GM21423 (cell line): ENCODE results near the gene OPN1MW2.
"Not testable (repeated sequence)": the region's sequence is repeated elsewhere in the genome, so short reads cannot be mapped to it uniquely, and the experiment has no call there.

Experiments
- ATAC-seq: cut with Tn5 transposase; IDR thresholded peaks from one replicate; pipeline ENCODE4 v1.9.1; 2021; ENCODE audit warnings: mild to moderate bottlenecking, moderate library complexity; ENCODE audit not compliant: unreplicated experiment

Gene OPN1MW2

DNA sequence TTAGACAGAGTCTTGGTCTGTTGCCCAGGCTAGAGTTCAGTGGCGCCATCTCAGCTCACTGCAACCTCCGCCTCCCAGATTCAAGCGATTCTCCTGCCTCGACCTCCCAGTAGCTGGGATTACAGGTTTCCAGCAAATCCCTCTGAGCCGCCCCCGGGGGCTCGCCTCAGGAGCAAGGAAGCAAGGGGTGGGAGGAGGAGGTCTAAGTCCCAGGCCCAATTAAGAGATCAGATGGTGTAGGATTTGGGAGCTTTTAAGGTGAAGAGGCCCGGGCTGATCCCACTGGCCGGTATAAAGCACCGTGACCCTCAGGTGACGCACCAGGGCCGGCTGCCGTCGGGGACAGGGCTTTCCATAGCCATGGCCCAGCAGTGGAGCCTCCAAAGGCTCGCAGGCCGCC, at the start of gene OPN1MW2:
OPN1MW2 (plus strand) TSS at position 301 of the 400 bp plus-strand sequence; CDS start at position 361, 60 bp downstream.
- ATAC-seq = not testable (repeated sequence)

DNA sequence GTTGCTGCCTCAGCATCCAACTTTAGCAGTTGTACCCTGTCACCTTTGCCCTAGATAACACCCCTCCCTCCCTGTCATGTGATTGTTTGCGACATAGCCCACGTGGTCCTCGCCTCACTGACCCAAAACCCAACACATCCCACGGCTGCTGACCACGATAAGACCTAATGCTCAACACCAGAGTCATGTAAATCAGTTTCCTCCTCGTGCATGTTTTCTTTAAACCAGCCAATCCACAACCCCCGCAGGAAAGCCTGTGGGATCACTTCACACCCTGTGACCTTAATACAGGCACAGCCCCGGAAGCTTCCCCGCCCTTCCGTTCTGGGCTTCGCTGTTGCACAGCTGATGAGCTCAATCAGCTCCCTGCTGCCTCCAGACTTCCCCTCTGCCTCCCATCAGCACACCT, 47.0 kb upstream of the OPN1MW2 start:
- ATAC-seq = peak; percentile 77

GRCh38 chrX:154174356-154174755, 45.2 kb upstream of the OPN1MW2 start:
- not testable (repeated sequence) for ATAC-seq

GRCh38 chrX:154182296-154182695, 37.3 kb upstream of the OPN1MW2 start, which contains the start of gene OPN1MW:
Gene OPN1MW, plus strand, starts transcription at chrX:154182596. Its CDS starts 82 bp downstream, at chrX:154182678.
- ATAC-seq = not testable (repeated sequence)

DNA sequence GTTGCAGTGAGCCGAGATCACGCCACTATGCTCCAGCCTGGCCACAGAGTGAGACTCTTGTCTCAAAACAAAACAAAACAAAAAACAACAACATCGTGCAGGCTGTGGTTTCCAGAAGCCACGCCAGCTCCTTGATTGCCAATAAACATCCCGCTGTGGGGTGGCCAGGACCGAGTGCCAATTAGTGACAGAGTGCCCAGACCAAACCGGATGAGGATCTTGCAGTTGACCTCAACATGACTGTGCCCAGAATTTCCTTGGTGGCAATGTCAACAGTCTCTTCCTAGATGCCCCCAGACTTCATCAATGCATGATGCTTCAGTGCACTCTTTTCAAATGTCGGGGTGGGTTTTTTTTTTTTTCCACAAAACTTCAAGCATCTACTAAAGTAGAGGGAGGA, 35.8 kb upstream of the OPN1MW2 start:
- ATAC-seq = not testable (repeated sequence)

DNA sequence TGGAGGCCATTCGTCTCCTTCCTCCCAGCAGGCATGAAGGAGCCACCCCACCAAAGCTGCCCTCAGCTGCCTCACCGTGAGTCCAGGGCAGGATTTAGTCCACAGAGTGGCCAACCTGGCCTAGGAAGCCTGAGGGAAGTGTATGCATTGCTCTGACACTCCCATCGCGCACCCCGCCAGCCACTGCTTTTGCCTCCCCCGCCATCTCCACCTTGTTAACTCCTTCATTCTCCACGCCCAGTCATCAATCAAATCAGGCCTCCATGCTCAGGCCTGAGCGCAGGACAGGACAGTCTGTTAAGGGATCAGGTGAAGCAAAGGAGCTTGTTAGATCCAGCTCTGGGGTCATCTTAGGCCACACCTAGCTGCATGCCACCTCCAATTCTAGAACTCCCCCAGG, 26.7 kb upstream of the OPN1MW2 start:
- not testable (repeated sequence) for ATAC-seq

- ATAC-seq = not testable (repeated sequence)
These were observed 25.2 kb upstream of the OPN1MW2 start for GRCh38 chrX:154194316-154194715.

- ATAC-seq = not testable (repeated sequence)
These were observed 23.1 kb upstream of the OPN1MW2 start for GRCh38 chrX:154196466-154196865.

- ATAC-seq = not testable (repeated sequence)
These were observed 9.7 kb upstream of the OPN1MW2 start for GRCh38 chrX:154209670-154210418.

DNA sequence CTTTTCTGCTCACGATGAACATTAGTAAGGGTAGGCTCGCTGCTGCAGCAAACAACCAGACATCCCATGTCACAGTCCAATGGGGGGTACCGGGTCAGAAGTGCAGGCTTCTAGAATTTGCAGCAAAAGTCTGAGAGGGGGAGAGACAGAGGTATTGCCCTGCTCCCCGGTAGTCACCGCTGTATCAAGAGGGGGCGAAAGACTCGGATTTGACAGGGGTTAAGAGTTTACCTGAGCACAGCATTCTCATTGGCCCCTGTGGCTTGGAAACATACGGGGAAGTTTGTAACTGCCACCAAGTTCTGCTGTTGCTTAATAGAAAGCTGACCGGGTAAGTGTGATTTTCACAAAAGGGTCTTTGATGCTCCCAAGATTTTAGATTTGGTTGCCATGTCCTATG, 8.5 kb upstream of the OPN1MW2 start:
- ATAC-seq = not testable (repeated sequence)

DNA sequence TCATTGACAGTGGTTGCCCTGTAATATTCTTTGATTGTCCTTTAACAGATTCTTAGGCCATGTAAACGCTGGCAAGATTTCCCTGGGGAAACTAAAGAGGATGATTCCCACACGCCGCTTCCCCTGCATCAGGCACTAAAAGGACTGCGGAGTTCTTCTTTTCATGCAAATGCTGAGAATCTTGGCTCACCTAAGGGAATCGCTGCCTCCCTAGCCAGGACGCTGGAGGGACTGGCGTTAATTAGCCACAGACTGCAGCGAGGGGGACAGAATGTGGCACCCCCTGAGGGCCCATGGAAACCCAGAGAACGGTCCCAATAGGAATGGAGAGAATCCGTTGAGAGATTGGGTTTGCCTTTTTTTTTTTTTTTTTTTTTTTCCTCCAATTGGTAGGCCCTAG, 8.1 kb upstream of the OPN1MW2 start:
- ATAC-seq = not testable (repeated sequence)

DNA sequence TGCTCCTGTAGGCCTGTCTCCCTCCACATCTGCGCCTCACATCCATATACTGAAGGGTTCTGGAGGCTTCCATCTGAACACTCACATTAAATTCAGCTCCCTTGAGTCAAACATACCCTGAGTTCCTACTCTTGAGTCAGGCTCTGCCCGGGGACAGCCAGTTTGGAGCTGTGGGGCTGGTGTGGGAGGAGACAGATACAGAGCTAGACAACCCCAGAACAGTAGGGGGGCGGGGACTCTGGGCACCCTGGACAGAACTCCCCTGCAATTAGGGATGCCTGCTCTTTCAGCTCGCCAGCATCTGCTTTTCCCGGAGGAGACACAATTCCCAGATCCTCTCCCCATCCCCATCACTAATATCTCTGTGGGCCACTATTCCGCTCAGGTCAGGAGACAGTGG, 5.7 kb downstream of the OPN1MW2 start:
- ATAC-seq = not testable (repeated sequence)

- not testable (repeated sequence) for ATAC-seq
These were observed 7.2 kb downstream of the OPN1MW2 start for GRCh38 chrX:154226706-154227105.

- not testable (repeated sequence) for ATAC-seq
These were observed 11.9 kb downstream of the OPN1MW2 start for GRCh38 chrX:154231443-154231842.

GRCh38 chrX:154233620-154234019, 14.1 kb downstream of the OPN1MW2 start:
- not testable (repeated sequence) for ATAC-seq

DNA sequence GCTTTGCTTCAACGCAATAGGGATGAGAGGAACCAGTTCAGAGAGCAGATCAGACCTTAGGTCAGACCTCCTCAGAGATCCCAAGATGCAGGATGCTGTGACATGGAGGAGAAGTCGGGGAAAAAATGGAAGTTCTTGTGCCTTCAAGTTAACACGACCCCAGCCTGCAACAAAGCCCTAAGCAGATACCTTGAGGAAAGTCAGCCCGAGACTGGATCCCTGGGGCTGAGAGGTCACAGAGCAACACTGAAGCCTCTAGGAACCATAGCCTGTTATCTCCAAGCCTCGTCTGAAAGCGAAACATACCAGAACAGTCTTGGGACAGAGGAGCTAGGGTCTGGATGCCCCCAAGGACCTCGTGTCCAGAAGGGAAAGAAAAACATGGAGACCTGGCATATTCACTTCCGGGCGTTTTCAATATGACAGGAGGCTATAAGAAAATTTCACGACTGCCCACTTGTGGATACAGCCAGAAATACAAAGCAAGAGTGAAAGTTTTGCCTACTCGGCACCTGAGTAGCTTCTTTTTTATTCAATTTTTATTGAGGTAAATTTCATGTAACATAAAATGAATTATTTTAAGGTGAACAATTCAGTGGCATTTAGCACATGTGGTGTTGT, 19.5 kb downstream of the OPN1MW2 start:
- ATAC-seq = not testable (repeated sequence)

DNA sequence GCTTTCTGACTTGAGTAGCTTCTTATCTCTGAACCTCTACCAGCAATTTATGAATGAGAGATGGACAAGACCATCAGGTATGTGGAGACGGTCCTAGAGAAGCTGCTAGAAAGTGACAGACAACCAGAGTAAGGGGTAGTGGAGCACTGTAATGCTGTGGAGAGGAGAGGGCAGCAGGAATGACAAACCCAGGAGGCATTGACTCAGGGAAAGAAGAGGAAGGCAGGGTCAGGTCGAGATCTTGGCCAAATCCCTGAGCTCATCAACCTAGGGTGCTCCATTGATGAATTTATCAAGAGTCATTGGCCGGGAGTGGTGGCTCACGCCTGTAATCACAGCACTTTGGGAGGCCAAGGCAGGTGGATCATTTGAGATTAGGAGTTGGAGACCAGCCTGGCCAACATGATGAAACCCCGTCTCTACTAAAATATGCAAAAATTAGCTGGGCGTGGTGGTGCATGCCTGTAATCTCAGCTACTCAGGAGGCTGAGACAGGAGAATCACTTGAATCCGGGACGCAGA, 20.5 kb downstream of the OPN1MW2 start:
- not testable (repeated sequence) for ATAC-seq

DNA sequence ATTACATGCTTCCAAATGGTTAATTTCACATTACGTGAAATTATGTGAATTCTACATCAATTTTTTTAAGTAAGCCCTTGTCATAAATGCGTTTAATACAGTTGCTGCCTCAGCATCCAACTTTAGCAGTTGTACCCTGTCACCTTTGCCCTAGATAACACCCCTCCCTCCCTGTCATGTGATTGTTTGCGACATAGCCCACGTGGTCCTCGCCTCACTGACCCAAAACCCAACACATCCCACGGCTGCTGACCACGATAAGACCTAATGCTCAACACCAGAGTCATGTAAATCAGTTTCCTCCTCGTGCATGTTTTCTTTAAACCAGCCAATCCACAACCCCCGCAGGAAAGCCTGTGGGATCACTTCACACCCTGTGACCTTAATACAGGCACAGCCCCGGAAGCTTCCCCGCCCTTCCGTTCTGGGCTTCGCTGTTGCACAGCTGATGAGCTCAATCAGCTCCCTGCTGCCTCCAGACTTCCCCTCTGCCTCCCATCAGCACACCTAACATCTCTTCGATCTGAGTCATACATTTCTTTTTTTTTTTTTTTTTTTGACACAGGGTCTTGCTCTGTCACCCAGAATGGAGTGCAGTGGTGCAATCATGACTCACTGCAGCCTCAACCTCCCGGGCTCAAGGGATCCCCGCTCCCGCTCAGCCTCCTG, 28.0 kb downstream of the OPN1MW2 start:
- peak; percentile 68 for ATAC-seq

DNA sequence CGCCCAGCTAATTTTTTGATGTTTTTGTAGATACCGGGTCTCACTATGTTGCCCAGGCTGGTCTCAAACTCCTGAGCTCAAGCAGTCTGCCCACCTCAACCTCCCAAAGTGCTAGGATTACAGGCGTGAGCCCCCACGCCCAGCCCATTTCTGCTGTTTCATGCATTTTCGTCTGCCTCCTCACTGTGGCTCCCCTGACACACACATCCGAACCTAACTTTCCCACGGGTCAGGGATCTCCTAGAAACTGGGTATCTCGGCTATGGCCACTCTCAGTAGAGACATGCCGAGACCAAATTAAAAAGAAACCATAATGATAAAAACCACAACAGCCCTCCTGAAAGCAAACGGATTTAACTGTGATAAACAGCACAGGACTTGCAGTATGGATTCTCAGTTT, 28.5 kb downstream of the OPN1MW2 start:
- ATAC-seq = not testable (repeated sequence)

DNA sequence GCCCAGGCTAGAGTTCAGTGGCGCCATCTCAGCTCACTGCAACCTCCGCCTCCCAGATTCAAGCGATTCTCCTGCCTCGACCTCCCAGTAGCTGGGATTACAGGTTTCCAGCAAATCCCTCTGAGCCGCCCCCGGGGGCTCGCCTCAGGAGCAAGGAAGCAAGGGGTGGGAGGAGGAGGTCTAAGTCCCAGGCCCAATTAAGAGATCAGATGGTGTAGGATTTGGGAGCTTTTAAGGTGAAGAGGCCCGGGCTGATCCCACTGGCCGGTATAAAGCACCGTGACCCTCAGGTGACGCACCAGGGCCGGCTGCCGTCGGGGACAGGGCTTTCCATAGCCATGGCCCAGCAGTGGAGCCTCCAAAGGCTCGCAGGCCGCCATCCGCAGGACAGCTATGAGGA, 37.7 kb downstream of the OPN1MW2 start, which contains the start of gene OPN1MW3:
OPN1MW3 (plus strand) TSS at position 301 of the 400 bp plus-strand sequence; CDS start at position 339, 38 bp downstream.
- not testable (repeated sequence) for ATAC-seq

GRCh38 chrX:154258711-154259110, 39.2 kb downstream of the OPN1MW2 start:
- ATAC-seq = not testable (repeated sequence)
